Caco-2 (cell line): ENCODE data around the gene DGKG. TPM values are rescaled to one million over a fixed set of nuclear protein-coding genes. Genes with fewer than 3 reads are reported as not detected.

Experiments
- BruUV-seq: library from RNA; stranded (reverse); fragments of 400-500 nt; replicated peaks from 2 replicates; lab custom pipeline; 2021; lab: Mats Ljungman, UMichigan
- CTCF ChIA-PET: fragments of 300-600 bp; sonication (Branson Sonifier 250); formaldehyde crosslinking; loops from one replicate; lab custom pipeline; 2022; ENCODE audit warnings: antibody characterized with exemption; lab: Charles Lee
- POLR2A ChIA-PET: fragments of 300-600 bp; sonication (Branson Sonifier 250); formaldehyde crosslinking; loops from one replicate; lab custom pipeline; 2022; ENCODE audit warnings: antibody characterized with exemption; lab: Charles Lee
- DNase-seq, 2 experiments: peaks; one replicate each; pipeline versions ENCODE4 v3.0.0 to v3.0.0-alpha.2; 2020 to 2022
- H3K27me3 ChIP-seq: replicated peaks from 2 replicates; pipeline ENCODE4 v1.6.0; 2011; ENCODE audit warnings: low read length; ENCODE audit not compliant: control insufficient read depth, insufficient read depth
- H3K36me3 ChIP-seq: 2 replicates; pipeline ENCODE4 v1.5.1; 2011; ENCODE audit warnings: low read length; ENCODE audit not compliant: control insufficient read depth, insufficient read depth
- H3K4me1 ChIP-seq: fragments of 250-450 bp; sonication (Bioruptor Pico); 2 replicates; pipeline ENCODE4 v1.5.1; 2020; ENCODE audit warnings: mild to moderate bottlenecking
- H3K4me3 ChIP-seq: 2 replicates; pipeline ENCODE4 v1.5.1; 2011; ENCODE audit warnings: low read depth, mild to moderate bottlenecking, control low read depth, low read length
- H3K9me3 ChIP-seq: fragments of 250-450 bp; sonication (Bioruptor Pico); 2 replicates; pipeline ENCODE4 v1.5.1; 2020; ENCODE audit warnings: mild to moderate bottlenecking, moderate library complexity
- H3K27ac Mint-ChIP-seq: one replicate; pipeline ENCODE4 v1.8.0; 2022; ENCODE audit warnings: mixed read lengths; ENCODE audit not compliant: unreplicated experiment
- H3K27me3 Mint-ChIP-seq: one replicate; pipeline ENCODE4 v1.8.0; 2022; ENCODE audit warnings: mixed read lengths; ENCODE audit not compliant: insufficient read depth, unreplicated experiment
- H3K36me3 Mint-ChIP-seq: one replicate; pipeline ENCODE4 v1.8.0; 2022; ENCODE audit warnings: mild to moderate bottlenecking, mixed read lengths; ENCODE audit not compliant: insufficient read depth, unreplicated experiment
- H3K4me1 Mint-ChIP-seq: one replicate; pipeline ENCODE4 v1.8.0; 2022; ENCODE audit warnings: low read depth, mixed read lengths; ENCODE audit not compliant: unreplicated experiment
- H3K4me3 Mint-ChIP-seq: one replicate; pipeline ENCODE4 v1.8.0; 2022; ENCODE audit warnings: mild to moderate bottlenecking, moderate library complexity, mixed read lengths; ENCODE audit not compliant: unreplicated experiment
- H3K9me3 Mint-ChIP-seq: one replicate; pipeline ENCODE4 v1.8.0; 2022; ENCODE audit warnings: mixed read lengths; ENCODE audit not compliant: unreplicated experiment
- CTCF ChIP-seq, 2 experiments: fragments of 200-600 bp in 1 of 2; IDR thresholded peaks; 1 replicate in 1 of 2; 2 replicates in 1 of 2; pipeline versions ENCODE4 v1.5.1 to v1.8.0; 2011 to 2022; ENCODE audit warnings: antibody characterized with exemption in 1 of 2, control low read depth in 1 of 2, inconsistent platforms in 1 of 2, low read depth in 1 of 2, low read length in 1 of 2, mild to moderate bottlenecking in 1 of 2, moderate library complexity in 1 of 2; ENCODE audit not compliant: insufficient read depth in 1 of 2, severe bottlenecking in 1 of 2, unreplicated experiment in 1 of 2
- intact Hi-C: fragments of 100-400 bp; cut with micrococcal nuclease; formaldehyde crosslinking; loops from one replicate; pipeline ENCODE4 v1.10.0; 2022; ENCODE audit not compliant: unreplicated experiment
- total RNA-seq: library from RNA; stranded (reverse); gene quantifications from 2 replicates; pipeline ENCODE4 v1.2.3, GENCODE V29; 2022

DGKG gene
- total RNA-seq, 1 experiment from 2014 or later = 0.32 TPM

- no peaks in the 10 kb centered on the region for H3K9me3 ChIP-seq
- ChIA-PET POLR2A (no interaction called here), CTCF (no interaction called here)
- no peak overlapping the region for H3K4me3 ChIP-seq
- H3K9me3 Mint-ChIP-seq = no peaks in the 10 kb centered on the region
- DNase-seq = no peak
- BruUV-seq = no TSS peak
- H3K27ac Mint-ChIP-seq = no peak overlapping the region
- no peak overlapping the region for H3K4me3 Mint-ChIP-seq
- H3K4me1 ChIP-seq = no peaks in the 10 kb centered on the region; the same call in 1 of the 2 replicates
- TF ChIP-seq CTCF (IDR thresholded peaks at IDR 0.05; ENCODE audit: insufficient read depth in 1 of 2, low read depth in 1 of 2, low read length in 1 of 2, severe bottlenecking in 1 of 2, unreplicated experiment in 1 of 2) = no peak
- peaks cover 13% of the 10 kb centered on the region for H3K4me1 Mint-ChIP-seq
- H3K27me3 Mint-ChIP-seq = no peaks in the 10 kb centered on the region
- H3K36me3 ChIP-seq = no peaks in the 10 kb centered on the region
- no peaks in the 10 kb centered on the region for H3K27me3 ChIP-seq
- H3K36me3 Mint-ChIP-seq = no peaks in the 10 kb centered on the region
- intact Hi-C loops = no loop called here
These were observed 194.2 kb downstream of the DGKG start for GRCh38 chr3:186167646-186168395.

GRCh38 chr3:186166491-186167288, 195.3 kb downstream of the DGKG start:
- H3K27me3 Mint-ChIP-seq = no peaks in the 10 kb centered on the region
- BruUV-seq = no TSS peak

More at GRCh38 chr3:186166491-186167288, 195.3 kb downstream of the DGKG start:
- H3K36me3 Mint-ChIP-seq = no peaks in the 10 kb centered on the region
- H3K27ac Mint-ChIP-seq = no peak overlapping the region
- Histone ChIP-seq H3K9me3 (no peaks in the 10 kb centered on the region), H3K4me1 (no peaks in the 10 kb centered on the region), H3K27me3 (no peaks in the 10 kb centered on the region), H3K4me3 (no peak overlapping the region), H3K36me3 (no peaks in the 10 kb centered on the region)
- no peak for TF ChIP-seq CTCF (IDR thresholded peaks at IDR 0.05; ENCODE audit: insufficient read depth in 1 of 2, low read depth in 1 of 2, low read length in 1 of 2, severe bottlenecking in 1 of 2, unreplicated experiment in 1 of 2)
- ChIA-PET CTCF (no interaction called here), POLR2A (no interaction called here)
- no peak overlapping the region for H3K4me3 Mint-ChIP-seq
- peaks cover 13% of the 10 kb centered on the region for H3K4me1 Mint-ChIP-seq
- no peaks in the 10 kb centered on the region for H3K9me3 Mint-ChIP-seq
- intact Hi-C loops = no loop called here
- no peak for DNase-seq
